ENCODE results near the gene HAO1.
"Not testable (repeated sequence)": the region's sequence is repeated elsewhere in the genome, so short reads cannot be mapped to it uniquely, and the experiment has no call there.

The HAO1 gene

DNA sequence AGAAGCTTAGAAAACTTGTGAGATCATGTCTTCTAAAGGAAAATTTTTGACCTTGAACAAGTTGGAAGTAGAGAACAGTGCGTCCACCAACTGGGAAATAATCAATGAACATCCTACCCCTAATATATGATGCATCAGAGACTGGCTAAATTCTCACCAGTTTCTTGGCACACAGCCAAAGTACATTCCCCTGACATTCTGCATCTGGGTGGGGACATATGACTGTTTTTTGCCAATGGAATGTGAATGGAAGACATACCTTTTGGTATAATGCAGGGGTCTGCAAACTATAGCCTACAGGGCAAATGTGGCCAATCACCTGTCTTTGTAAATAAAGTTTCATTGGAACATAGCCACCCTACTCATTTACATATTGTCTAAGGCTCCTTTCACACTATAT is 84.7 kb downstream of the HAO1 start:
- no peak for DNase-seq (ENCODE audit: low spot score)

DNA sequence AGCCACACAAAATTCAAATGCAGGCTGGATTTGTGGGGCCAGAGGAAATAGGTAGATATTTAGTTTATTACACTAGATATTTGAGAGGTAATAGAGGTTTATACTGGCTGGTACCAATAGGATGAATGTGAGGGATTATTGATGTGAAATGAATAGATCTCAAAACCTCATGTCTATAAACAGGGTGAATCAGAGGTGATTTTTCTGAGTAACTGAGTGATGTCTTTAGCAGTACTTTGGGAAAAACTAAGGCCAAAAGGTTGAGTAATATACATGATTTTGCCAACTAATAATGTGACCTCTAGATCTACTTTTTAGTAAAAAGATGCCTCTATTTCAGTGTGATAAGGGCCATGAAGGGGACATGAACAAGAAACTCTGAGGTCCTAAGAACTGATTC is 86.8 kb downstream of the HAO1 start:
- no peak for DNase-seq (ENCODE audit: low spot score)

DNA sequence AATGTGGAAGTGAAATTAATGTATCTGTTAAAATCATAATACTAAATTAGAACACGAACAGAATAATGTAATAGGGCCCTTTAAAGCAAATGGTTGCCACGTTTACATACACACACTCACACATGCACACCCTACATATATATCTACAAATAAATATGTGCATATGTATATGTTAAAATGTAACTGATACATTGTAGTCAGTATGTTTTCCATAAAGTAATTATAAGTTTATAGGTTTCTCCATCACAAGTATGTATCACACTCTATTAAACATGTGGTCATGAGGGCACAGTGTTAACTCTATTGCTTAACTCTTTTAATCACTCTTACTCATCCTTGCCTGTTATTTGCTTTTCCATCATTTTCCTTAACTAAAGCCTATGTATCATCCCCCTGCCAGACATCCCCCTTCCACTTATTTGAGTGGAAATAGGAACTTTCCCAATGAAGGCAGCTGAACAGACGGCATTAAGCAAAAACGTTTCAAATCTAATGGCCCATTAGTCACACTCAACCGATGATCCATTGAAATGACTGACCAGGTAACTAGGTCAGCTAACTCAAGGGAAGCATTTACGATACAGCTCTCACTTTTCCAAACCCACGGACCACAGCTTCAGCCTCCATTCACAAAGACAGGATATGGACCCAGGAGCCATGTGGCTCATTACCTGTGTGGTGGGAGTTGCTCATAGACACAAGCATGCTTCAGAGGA is 89.3 kb downstream of the HAO1 start:
- DNase-seq (ENCODE audit: low spot score), result no peak

DNA sequence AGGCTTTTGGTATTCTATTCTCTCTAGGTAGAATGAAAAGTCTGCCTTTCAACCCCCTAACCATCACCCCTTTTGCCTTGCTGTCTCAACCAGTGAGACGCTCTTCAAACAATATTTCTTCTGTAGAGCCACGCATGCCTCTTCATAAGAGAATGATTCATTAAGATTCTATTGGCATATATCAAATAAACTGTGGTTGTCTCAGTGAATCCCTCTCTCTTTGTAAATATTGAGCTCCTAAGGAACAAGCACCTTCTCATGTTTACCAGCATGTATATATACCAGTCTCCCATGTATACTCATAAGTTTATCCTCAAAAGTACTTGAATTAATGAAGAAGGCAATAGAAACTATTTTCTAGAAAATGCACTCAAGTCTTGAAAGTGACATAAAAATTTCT is 90.6 kb downstream of the HAO1 start:
- no peak for DNase-seq (ENCODE audit: low spot score)

DNA sequence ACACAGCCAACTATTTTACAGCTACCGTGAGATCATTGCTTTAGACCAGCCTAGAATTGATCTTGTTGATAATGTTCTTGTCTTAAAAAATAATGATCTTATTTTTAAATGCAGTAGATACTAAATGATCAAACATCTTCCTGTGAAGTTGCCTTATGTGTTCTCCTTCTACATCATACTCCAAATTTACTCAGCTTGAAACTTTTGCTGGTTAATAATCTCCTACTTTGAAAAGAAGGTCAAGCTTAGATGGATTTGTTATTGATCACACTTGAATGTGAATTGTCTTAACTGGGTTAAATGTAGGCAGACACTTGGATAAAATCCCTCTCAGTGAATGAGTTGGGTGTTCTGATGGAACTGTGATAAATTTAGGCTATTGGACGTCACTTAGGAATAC is 91.9 kb downstream of the HAO1 start:
- DNase-seq (ENCODE audit: low spot score), result no peak

DNA sequence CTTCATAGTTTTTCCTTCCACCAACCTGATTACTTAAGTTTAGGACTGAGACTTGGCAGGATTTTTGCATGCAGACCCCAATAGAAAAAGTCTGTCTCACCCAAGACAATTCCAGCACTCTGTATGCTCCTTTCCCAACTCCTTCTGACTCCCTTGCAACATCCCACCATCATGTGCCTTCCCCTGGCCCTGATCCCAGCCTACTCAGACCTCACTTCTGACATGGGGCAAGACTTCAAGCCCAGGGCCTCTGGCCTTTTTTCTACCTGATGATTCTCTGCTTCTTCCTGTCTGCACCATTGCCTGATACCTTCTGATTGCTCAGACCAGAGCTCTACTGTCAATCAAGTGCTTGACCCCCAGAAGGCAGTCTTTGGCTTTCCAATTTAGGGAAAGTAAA is 96.6 kb downstream of the HAO1 start:
- DNase-seq (ENCODE audit: low spot score), result no peak

DNA sequence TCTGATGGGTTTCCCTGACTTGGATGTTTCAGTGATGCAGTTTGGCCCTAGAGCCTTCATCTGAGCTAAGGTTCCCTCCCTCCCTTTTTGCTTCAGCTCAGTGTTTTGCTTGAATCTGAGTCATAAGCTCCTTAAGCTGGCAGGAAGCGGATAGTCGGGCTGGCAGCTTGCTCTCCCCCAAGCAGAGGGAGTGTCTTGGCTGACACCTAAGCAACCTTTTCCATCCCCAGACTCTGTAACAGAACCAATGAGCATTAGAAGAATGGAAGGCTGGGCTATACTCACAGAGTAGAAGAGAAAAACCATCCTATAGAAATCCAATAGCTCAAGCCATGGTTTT is 98.3 kb downstream of the HAO1 start:
- DNase-seq (ENCODE audit: low spot score), result no peak

DNA sequence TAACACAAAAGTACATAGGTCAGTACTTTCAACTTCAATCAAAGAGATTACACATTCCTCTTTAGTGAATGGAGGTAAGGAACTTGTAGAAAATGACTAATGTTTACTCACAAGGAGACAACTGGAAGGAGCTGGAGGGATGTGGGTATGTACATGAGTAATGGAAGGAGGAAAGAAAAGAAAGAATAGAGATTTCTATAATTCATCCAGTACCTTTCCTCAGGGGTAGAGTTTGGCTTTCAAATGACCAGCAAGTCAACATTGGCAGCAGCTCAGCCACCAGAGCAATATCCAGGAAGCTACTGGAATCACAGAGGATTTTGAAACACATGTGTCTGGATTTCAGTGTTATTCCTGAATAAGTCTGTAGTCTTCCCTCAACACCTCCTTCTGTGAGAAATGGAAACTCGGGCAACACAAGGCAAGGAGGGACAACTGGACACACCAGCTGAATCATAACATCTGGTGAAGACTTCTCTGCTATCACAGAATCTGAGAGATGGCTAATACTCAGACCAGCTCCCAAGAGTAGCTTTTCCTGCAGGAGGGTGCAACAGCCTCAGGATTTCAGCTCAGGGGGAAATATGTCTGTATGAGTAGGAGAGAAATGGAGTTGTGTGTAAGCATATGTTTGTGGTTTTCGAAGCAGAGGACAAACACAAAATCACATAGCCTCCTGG is 98.8 kb downstream of the HAO1 start:
- DNase-seq (ENCODE audit: low spot score), result no peak

DNA sequence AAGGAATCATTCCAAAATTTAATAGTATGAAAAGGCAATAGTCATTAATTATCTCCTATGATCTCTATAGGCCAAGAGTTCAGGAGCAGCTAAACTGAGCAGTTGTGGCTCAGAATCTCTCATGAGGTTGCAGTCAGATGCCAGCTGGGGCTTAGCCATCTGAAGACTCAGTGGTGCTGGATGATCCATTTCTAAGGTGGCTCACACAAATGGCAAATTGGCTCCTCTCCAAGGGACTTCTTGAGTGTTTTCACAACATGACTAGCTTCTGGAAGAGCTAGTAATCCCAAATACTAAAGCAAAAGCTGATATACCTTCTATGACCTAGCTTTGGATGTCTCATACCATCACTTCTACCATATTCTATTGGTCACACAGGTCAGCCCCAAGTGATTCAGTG is 104.2 kb downstream of the HAO1 start:
- no peak for DNase-seq (ENCODE audit: low spot score)

DNA sequence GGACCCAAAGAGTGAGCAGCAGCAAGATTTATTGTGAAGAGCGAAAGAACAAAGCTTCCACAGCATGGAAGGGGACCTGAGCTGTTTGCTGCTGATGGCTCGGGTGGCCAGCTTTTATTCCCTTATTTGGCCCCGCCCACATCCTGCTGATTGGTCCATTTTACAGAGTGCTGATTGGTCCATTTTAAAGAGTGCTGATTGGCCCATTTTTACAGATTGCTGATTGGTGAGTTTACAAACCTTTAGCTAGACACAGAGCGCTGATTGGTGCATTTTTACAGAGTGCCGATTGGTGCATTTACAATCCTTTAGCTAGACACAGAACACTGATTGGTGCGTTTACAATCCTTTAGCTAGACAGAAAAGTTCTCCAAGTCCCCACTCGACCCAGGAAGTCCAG is 105.8 kb downstream of the HAO1 start:
- not testable (repeated sequence) for DNase-seq (ENCODE audit: low spot score)

Measured in hematopoietic multipotent progenitor cell treated with erythropoietin and hydrocortisone succinate and interleukin-3 and kit ligand, for 17 days (in vitro differentiated cells).